GM19395 (cell line): ENCODE measurements around the gene S1PR4.
"Not testable (repeated sequence)": the region's sequence is repeated elsewhere in the genome, so short reads cannot be mapped to it uniquely, and the experiment has no call there.

Experiments
- ATAC-seq: cut with Tn5 transposase; IDR thresholded peaks from one replicate; pipeline ENCODE4 v1.9.1; 2021; ENCODE audit warnings: mild to moderate bottlenecking, moderate library complexity; ENCODE audit not compliant: unreplicated experiment

S1PR4 gene

GRCh38 chr19:3192684-3193083, 14.1 kb downstream of the S1PR4 start:
- ATAC-seq, result no peak

- ATAC-seq, result no peak
These were observed 14.9 kb downstream of the S1PR4 start for GRCh38 chr19:3193256-3194105.

- no peak for ATAC-seq
These were observed 15.8 kb downstream of the S1PR4 start for GRCh38 chr19:3194106-3195087.

GRCh38 chr19:3196064-3196932, 17.7 kb downstream of the S1PR4 start:
- no peak for ATAC-seq

- ATAC-seq, result no peak
These were observed 18.3 kb downstream of the S1PR4 start for GRCh38 chr19:3196933-3197205.

- ATAC-seq, result no peak
These were observed 20.5 kb downstream of the S1PR4 start for GRCh38 chr19:3198901-3199700.

GRCh38 chr19:3201072-3201700, 22.6 kb downstream of the S1PR4 start:
- no peak for ATAC-seq

GRCh38 chr19:3201911-3202310, 23.3 kb downstream of the S1PR4 start:
- no peak for ATAC-seq

GRCh38 chr19:3202346-3202745, 23.8 kb downstream of the S1PR4 start:
- ATAC-seq, result no peak

- ATAC-seq, result not testable (repeated sequence)
These were observed 24.3 kb downstream of the S1PR4 start for GRCh38 chr19:3202895-3203294.

GRCh38 chr19:3203805-3204645, 25.5 kb downstream of the S1PR4 start:
- no peak for ATAC-seq

GRCh38 chr19:3204646-3205275, 26.2 kb downstream of the S1PR4 start:
- ATAC-seq, result no peak

- ATAC-seq, result no peak
These were observed 27.8 kb downstream of the S1PR4 start for GRCh38 chr19:3206216-3206953.

- ATAC-seq, result no peak
These were observed 29.1 kb downstream of the S1PR4 start for GRCh38 chr19:3207461-3208242.

- ATAC-seq, result no peak
These were observed 30.0 kb downstream of the S1PR4 start for GRCh38 chr19:3208317-3209207.
